ACHN (cell line): Measurements from ENCODE around the gene HSD17B3.
"Not testable (repeated sequence)": the region's sequence is repeated elsewhere in the genome, so short reads cannot be mapped to it uniquely, and the experiment has no call there.

Source experiments
- DNase-seq: peaks from one replicate; pipeline ENCODE4 v3.0.0-alpha.2; 2015
- in situ Hi-C: cut with HindIII; loops from 2 replicates; pipeline ENCODE4 v1.10.0; 2017; ENCODE audit warnings: low sequenced_read_pairs, low pct_ligation_motif_present, low pct_unique_long_range_greater_than_20kb

HSD17B3 gene

GRCh38 chr9:96214635-96215034 is 87.3 kb downstream of the HSD17B3 start:
- in situ Hi-C loops = no loop called here
- DNase-seq = no peak

DNA sequence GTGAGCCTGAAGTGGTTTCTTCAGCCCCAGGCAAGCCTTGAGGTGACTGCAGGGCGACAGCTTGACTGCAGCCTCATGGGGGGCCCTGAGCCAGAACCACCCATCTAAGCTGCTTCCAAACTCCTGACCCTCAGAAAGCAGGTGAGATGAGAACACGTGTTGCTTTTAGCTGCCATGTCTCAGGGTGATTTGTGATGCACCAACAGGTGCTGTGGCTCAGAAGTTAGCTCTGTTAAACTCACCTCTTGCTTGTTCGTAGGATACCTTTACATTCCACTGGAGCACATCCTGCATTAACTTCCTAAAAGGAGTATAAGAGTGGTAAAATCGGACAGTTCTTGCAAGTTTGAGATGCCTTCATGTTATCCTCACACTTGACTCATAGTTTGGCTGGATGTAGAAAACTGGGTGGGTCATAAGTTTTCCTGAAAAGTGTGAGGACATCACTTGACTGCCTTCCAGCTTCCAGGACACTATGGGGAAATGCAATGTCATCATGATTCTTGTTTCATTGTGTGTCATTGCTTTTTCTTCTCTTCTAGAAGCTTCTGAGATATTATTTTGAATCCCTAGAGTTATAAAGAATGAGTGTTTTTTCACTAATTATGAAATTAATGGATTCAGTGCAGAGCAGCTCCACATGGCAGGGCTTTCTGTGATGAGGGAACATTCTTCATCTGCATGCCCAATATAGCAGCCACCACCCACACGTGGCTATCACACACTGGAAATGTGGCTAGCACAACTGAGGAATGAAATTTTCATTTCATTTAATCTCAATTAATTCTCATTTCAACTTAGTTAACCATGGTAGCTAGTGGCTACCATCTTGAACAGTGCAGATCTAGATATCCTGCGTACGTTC is 92.3 kb downstream of the HSD17B3 start:
- DNase-seq = no peak
- in situ Hi-C loops = no loop called here

GRCh38 chr9:96206156-96206751 is 95.7 kb downstream of the HSD17B3 start:
- in situ Hi-C loops = no loop called here
- no peak for DNase-seq

DNA sequence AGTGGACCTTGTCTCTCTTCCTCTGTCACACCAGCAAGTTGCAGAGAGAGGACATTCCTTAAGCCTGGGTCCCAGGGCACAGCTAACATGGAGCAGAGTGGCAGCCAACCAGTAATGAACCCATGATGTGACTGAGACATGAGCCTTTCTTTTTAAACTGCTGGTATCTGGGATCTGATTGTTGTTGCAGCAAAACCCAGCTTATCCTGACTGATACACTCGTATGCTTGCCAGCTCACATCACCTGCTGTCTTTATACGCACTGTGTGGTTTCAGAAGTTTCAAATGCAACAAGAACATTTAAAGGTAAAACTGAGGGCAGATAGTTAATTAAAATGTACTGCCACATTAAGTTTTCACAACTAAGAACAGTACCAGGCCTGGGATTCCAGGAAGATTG is 97.1 kb downstream of the HSD17B3 start:
- in situ Hi-C loops = no loop called here
- no peak for DNase-seq

DNA sequence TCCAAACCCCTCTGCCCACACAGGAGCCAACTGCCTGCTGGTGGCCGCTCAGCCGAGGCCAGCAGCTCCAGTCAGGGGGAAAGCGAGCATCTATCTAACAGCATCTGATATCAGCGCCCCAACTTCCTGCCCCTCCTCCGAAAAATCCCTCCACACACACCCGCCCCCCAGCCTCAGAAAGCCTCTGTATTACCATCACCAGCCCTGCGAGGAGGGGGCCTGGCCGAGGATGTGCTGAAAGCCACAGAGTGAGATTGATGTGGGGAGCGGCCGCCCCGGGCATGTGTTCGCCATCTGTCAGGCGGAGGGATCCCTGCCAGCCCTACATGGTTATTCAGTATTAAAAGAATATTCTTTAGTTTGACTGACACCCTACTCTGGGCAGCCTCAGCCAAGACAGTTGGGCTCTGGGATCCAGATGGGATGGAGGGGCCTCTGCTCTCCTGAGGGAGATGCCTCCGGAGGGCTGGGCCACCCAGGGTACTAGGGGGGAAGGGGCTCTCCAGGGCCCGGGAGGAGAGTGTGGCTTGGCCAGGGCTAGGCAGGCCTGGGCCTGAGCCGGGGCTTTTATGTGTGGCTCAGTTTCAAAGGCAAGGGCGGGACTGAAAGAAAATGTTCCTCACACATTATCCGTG is 98.0 kb downstream of the HSD17B3 start:
- in situ Hi-C loops = no loop called here
- no peak for DNase-seq

DNA sequence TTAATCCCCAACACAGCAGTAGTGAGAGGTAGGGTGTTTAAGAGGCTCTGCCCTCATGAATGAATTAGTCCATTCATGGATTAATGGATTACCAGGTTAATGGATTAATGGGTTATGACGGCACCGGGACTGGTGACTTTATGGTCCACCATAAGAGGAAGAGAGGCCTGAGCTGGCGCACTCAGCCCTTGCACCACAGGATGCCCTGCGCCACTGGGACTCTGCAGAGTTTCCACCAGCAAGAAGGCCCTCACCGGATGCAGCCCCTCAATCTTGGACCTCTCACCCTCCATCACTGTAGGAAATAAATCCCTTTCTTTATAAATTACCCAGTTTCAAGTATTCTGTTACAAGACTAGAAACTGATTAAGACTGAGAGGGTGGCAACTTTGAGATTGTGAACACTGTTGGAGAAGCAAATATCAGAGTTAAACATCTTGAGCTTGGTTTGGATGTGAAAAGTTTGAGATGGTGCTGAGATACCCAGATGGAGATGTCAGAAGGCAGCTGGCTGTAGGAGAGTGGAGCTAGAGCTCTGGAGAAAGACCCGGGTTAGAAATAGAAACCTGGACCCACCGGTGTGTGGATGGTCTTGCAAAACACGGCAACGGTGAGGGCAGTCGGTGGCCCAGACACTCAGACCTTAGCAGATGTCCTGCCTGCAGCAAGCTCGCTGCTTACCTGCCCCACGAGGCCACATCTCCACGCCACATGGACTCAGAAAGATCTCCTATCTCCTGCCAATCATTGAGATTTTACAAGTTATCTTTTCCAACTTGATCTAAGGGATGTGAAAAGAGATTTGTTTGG is 98.8 kb downstream of the HSD17B3 start:
- in situ Hi-C loops = no loop called here
- DNase-seq = no peak

- in situ Hi-C loops = no loop called here
Measured at GRCh38 chr9:96201140-96201539, 100.8 kb downstream of the HSD17B3 start.

GRCh38 chr9:96199006-96199405 is 103.0 kb downstream of the HSD17B3 start:
- in situ Hi-C loops = no loop called here

More at GRCh38 chr9:96201140-96201539, 100.8 kb downstream of the HSD17B3 start:
- DNase-seq = no peak

GRCh38 chr9:96195541-96195940 is 106.4 kb downstream of the HSD17B3 start:
- in situ Hi-C loops = no loop called here
- DNase-seq = no peak

More at GRCh38 chr9:96199006-96199405, 103.0 kb downstream of the HSD17B3 start:
- no peak for DNase-seq

DNA sequence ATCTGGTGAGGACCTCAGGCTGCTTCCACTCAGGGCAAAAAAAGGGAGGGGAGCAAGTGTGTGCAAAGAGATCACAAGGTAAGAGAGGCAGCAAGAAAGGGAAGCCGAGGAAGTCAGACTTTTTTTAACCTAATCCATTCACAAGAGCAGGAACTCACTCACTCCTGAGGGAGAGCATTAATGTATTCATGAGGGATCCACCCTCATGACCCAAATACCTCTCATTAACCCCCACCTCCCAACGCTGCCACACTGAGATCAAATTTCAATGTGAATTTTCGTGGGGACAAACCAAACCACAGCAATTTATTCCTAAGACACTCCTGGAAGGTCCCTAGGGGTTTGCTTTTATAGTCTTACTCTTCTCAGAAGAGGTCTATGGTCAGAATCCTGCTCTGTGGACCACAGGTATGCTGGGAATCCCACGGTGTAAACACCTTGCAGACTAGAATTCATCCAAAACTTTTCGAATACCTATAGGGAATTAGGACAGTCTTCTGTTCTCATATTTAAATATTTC is 108.7 kb downstream of the HSD17B3 start:
- in situ Hi-C loops = no loop called here

GRCh38 chr9:96192710-96193109 is 109.3 kb downstream of the HSD17B3 start:
- in situ Hi-C loops = no loop called here
- no peak for DNase-seq

More for the DNA sequence above, 108.7 kb downstream of the HSD17B3 start:
- DNase-seq = no peak

DNA sequence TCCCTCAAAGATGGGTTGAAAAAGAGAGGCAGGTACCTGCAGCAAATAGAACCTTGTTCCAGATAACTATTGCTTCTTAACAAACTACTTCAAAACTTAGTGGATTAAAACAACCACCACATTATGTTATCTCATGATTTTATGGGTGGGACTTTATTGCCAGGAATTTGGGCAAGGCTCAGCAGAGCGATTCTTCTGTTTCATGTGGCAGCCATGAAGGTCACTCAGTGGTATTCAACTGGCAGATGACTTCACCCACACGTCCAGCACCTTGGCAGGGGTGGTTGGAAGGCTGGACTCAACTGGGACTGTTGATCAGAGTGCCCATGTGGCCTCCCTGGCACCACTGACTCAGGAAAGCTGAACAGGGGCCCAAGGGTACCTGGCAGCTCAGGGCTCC is 112.0 kb downstream of the HSD17B3 start:
- in situ Hi-C loops = no loop called here
- no peak for DNase-seq

DNA sequence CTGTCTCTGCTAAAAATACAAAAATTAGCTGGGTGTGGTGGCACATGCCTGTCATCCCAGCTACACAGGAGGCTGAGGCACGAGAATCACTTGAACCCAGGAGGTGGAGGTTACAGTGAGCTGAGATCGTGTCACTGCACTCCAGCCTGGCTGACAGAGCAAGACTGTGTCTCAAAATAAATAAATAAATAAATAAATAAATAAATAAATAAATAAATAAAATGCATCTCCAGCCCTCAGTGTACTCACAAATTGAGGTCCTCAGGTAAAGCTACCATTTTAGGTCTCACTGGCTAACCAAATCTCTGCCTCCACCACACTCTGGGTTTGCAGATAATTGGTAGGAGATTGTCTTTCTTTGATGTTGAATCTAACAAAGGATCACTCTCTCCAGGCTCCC is 112.4 kb downstream of the HSD17B3 start:
- in situ Hi-C loops, DNase-seq: not testable (repeated sequence)

- DNase-seq = no peak
- in situ Hi-C loops = no loop called here
Measured at GRCh38 chr9:96188571-96188970, 113.4 kb downstream of the HSD17B3 start.

DNA sequence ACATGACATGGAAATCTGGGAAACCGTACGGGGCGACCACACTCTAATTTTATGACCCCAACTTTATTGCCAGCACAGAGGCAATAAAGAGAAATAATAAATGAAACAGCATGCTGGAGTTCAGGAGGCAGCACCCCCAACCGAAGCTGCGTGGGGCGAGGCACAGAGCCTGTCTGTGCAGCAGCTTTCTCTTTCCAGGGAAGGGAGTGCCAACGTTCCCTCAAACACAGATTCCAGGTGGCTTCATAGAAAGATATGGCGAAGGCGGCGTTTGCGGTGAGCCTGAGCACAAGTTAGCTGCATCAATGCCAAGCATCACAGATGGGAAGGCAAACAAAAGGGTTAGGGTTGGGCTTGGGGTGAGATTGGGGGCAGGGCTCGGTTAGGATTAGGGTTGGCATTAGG is 114.8 kb downstream of the HSD17B3 start:
- in situ Hi-C loops = no loop called here
- no peak for DNase-seq

GRCh38 chr9:96186591-96187011 is 115.4 kb downstream of the HSD17B3 start:
- no peak for DNase-seq
- in situ Hi-C loops = no loop called here

DNA sequence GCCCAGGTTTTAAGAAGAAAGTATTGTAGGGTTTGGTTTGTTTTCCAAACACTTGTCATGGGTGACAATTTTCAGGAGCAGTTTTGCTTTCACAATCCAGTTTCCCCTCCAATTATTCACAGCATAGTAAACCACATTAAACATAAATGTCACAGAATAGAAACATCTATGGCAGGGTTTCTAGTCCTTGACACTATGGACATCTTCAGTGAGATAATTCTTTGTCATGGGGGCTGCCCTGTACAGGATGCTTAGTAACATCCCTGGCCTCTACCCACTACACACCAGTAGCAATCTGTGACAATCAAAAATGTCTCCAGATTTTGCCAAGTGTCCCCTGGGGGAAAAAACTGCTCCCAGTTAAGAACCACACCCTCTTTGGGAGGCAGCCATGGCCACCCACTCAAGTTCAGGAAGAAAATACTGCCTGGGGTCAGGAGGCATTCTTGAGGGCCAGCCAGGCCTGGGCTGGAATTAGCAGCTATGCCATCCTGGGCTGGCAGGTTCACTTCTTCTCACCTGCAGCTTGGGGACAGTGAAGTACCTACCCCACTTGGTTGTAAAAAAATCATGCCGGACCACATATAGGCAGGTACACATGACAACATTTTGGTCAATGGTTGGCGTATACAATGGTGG is 116.3 kb downstream of the HSD17B3 start:
- in situ Hi-C loops = no loop called here
- no peak for DNase-seq
